ENCODE data around the gene BAIAP3.

DNA sequence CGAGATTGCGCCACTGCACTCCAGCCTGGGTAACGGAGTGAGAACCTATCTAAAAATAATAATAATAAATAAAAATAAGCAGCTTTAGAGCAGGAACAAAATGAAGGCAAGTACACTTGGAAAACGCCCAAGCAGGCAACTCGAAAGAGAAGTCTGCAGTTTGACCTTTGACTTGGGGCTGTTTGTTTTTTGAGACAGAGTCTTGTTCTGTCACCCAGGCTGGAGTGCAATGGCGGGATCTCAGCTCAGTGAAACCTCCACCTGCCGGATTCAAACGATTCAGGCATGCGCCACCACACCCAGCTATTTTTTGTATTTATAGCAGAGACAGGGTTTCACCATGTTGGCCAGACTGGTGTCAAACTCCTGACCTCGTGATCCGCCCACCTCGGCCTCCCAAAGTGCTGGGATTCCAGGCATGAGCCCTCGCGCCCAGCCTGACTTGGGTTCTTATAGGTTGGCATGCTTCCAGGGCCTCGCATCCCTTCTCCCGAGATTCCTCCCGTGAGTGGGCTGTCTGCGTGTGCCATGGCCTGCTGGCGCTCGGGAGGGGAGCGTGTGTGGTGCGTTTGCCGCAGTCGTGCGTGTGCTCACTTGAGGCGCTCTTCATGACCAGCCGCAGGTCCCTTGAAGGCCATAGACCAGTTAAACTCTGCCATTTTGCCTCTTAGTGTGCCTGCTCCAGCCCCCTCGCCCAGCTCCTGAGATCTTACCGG lies 42.4 kb upstream of the BAIAP3 start:
- no peak for TF ChIP-seq POLR2A (IDR thresholded peaks at IDR 0.05)
- TF ChIP-seq, protein P1, sequence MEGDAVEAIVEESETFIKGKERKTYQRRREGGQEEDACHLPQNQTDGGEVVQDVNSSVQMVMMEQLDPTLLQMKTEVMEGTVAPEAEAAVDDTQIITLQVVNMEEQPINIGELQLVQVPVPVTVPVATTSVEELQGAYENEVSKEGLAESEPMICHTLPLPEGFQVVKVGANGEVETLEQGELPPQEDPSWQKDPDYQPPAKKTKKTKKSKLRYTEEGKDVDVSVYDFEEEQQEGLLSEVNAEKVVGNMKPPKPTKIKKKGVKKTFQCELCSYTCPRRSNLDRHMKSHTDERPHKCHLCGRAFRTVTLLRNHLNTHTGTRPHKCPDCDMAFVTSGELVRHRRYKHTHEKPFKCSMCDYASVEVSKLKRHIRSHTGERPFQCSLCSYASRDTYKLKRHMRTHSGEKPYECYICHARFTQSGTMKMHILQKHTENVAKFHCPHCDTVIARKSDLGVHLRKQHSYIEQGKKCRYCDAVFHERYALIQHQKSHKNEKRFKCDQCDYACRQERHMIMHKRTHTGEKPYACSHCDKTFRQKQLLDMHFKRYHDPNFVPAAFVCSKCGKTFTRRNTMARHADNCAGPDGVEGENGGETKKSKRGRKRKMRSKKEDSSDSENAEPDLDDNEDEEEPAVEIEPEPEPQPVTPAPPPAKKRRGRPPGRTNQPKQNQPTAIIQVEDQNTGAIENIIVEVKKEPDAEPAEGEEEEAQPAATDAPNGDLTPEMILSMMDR (IDR thresholded peaks at IDR 0.05), result no peak

Measured in right lobe of liver (tissue), 4 donors.